Ishikawa (cell line): ENCODE data around the gene CNPPD1.

Experiments used
- NFIC ChIP-seq: IDR thresholded peaks from 2 replicates; pipeline ENCODE4 v1.6.1; 2012
- TEAD4 ChIP-seq: IDR thresholded peaks from 2 replicates; pipeline ENCODE4 v1.6.1; 2012
- TF ChIP-seq, protein P1 (sequence below): IDR thresholded peaks from 2 replicates; pipeline ENCODE4 v1.6.1; 2012; ENCODE audit warnings: low read depth, mild to moderate bottlenecking

DNA sequence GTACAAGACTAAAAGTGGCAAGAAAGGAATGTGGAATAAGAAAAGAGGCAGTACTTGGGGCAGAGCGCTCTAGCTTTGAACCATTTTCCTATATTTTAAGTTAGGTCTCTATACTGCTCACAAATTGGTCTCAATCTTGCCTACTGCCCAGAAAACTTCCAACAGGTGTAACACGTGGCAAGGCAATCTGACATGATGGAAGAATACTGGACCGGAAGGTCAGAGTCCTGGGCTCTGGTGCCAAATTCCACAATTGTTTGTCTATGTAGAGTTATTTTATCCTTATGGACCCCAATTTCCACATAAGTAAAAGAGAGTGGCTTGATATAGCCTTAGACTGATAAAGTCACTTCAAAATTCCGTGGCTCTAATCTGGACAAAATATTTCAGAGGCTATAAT lies 45.0 kb downstream of the CNPPD1 start:
- TF ChIP-seq, protein P1, sequence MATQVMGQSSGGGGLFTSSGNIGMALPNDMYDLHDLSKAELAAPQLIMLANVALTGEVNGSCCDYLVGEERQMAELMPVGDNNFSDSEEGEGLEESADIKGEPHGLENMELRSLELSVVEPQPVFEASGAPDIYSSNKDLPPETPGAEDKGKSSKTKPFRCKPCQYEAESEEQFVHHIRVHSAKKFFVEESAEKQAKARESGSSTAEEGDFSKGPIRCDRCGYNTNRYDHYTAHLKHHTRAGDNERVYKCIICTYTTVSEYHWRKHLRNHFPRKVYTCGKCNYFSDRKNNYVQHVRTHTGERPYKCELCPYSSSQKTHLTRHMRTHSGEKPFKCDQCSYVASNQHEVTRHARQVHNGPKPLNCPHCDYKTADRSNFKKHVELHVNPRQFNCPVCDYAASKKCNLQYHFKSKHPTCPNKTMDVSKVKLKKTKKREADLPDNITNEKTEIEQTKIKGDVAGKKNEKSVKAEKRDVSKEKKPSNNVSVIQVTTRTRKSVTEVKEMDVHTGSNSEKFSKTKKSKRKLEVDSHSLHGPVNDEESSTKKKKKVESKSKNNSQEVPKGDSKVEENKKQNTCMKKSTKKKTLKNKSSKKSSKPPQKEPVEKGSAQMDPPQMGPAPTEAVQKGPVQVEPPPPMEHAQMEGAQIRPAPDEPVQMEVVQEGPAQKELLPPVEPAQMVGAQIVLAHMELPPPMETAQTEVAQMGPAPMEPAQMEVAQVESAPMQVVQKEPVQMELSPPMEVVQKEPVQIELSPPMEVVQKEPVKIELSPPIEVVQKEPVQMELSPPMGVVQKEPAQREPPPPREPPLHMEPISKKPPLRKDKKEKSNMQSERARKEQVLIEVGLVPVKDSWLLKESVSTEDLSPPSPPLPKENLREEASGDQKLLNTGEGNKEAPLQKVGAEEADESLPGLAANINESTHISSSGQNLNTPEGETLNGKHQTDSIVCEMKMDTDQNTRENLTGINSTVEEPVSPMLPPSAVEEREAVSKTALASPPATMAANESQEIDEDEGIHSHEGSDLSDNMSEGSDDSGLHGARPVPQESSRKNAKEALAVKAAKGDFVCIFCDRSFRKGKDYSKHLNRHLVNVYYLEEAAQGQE = no peak
- TF ChIP-seq TEAD4 (no peak), NFIC (no peak)
